Heart right ventricle (tissue), 16 donors: Measurements from ENCODE around the gene DUT. TPM values are rescaled to one million over a fixed set of nuclear protein-coding genes. Genes with fewer than 3 reads are reported as not detected.

Experiments used
- ATAC-seq, 8 donors: fragments of 200-7000 bp; cut with Tn5 transposase; one replicate each; pipeline ENCODE4 v1.9.1; 2020; ENCODE audit warnings: mild to moderate bottlenecking in 8 of 8, moderate library complexity in 8 of 8, moderate number of reproducible peaks in 1 of 8
- DNase-seq, 2 donors: peaks; one replicate each; pipeline ENCODE4 v3.0.0-alpha.2; 2020
- H3K27ac ChIP-seq, 10 donors: fragments of 200-600 bp; sonication (generic) in 2 of 10; one replicate each; pipeline versions ENCODE4 v1.5.0 to v1.8.0; 2020 to 2022; ENCODE audit warnings: mild to moderate bottlenecking in 3 of 10
- H3K27me3 ChIP-seq, 7 donors: fragments of 200-600 bp; one replicate each; pipeline ENCODE4 v1.8.0; 2021 to 2022; ENCODE audit warnings: mild to moderate bottlenecking in 2 of 7
- H3K36me3 ChIP-seq, 9 donors: fragments of 200-600 bp; sonication (generic) in 1 of 9; one replicate each; pipeline versions ENCODE4 v1.5.0 to v1.8.0; 2020 to 2022; ENCODE audit warnings: mild to moderate bottlenecking in 2 of 9
- H3K4me1 ChIP-seq, 9 donors: fragments of 200-600 bp; sonication (generic) in 1 of 9; one replicate each; pipeline versions ENCODE4 v1.5.0 to v1.8.0; 2020 to 2022; ENCODE audit warnings: mild to moderate bottlenecking in 4 of 9
- H3K4me3 ChIP-seq, 10 donors: fragments of 200-600 bp; sonication (generic) in 2 of 10; one replicate each; pipeline versions ENCODE4 v1.5.0 to v1.8.0; 2020 to 2022; ENCODE audit warnings: mild to moderate bottlenecking in 7 of 10, moderate library complexity in 2 of 10
- H3K9me3 ChIP-seq, 11 donors: fragments of 200-600 bp in 10 of 11; sonication (generic) in 2 of 11; one replicate each; pipeline versions ENCODE4 v1.5.0 to v1.8.0; 2013 to 2022; ENCODE audit warnings: mild to moderate bottlenecking in 2 of 11, control low read depth in 1 of 11, moderate library complexity in 1 of 11
- CTCF ChIP-seq, 9 donors: fragments of 200-600 bp; sonication (generic) in 2 of 9; IDR thresholded peaks; one replicate each; pipeline versions ENCODE4 v1.5.0 to v1.8.0; 2021 to 2022; ENCODE audit warnings: antibody characterized with exemption in 9 of 9, mild to moderate bottlenecking in 5 of 9, moderate library complexity in 1 of 9
- WGBS, 2 donors: extraction: QIAGEN DNeasy Blood & Tissue Kit; methylation state at CpG; one replicate each; pipeline ENCODE4 v1.1.7; 2013; ENCODE audit warnings: inconsistent platforms in 1 of 2; 5-methylcytosine and 5-hydroxymethylcytosine counted together
- intact Hi-C, 10 donors: fragments of 100-400 bp; cut with DNase I; formaldehyde crosslinking; loops; one replicate each; pipeline versions ENCODE4 v1.11.1 to v1.14.2; 2022
- polyA plus RNA-seq, 2 donors: library from polyadenylated mRNA; stranded (reverse); fragments of 200-250 nt; gene quantifications; one replicate each; pipeline ENCODE4 v1.2.3, GENCODE V29; 2013
- total RNA-seq, 10 donors: library from RNA; stranded (reverse); fragmentation: NEBNext Ultra II Directional in 3 of 10; extraction: Animal tissue kit (Norgen Biotek cat#: 25700) in 3 of 10; gene quantifications; one replicate each; pipeline versions ENCODE4 v1.2.1 to v1.2.4, GENCODE V29; 2021 to 2023
- donor health status: Arrhythmogenic right ventricular cardiomyopathy.
- donor health status: ischemic (EF 13 %, LVEDD 7.1; RV severe dilation, severe dysfunction).
- donor health status: healthy with polysubstance abuse.
- donor health status: DM: no; HTN: yes; CAD: no.
- donor health status: DM: no; HTN: no; CAD: no.
- donor health status: ischemic (EF 25% LVEDD 6.9; RV normal size, moderate dysfunction).
- donor health status: ischemic (EF 25% LVEDD 5.7; RV mildly dilated, moderate dysfunction).
- donor health status: healthy.
- donor health status: DM: yes; HTN: yes; CAD: no.
- donor health status: Ischemic cardiomyopathy.
- donor health status: ischemic (EF 35%, LVEDD 5.7; RV mildly dilated, moderate dysfunction).
- donor health status: nonischemic (EF 11% LVEDD 7.7; RV severe dilation, severe dysfunction).
- donor health status: DM: yes; HTN: yes; CAD: no.
- donor health status: PGD.
- donor health status: ischemic (EF 29% LVEDD 5.4; RV normal size, mild dysfunction).
- donor health status: nonischemic (EF 23%, LVEDD 6.1; RV moderate dilation, normal function).

Gene DUT
- total and polyA plus RNA-seq, 12 donors, result 48.5 to 88.4 (median 62.7) TPM

- H3K4me1 ChIP-seq, result peaks cover 0 to 49% (median 17%) of the 10 kb centered on the region in 9 donors
- no peak for DNase-seq
- H3K27me3 ChIP-seq, result no peaks in the 10 kb centered on the region
- no peak for TF ChIP-seq CTCF (IDR thresholded peaks at IDR 0.05)
- H3K4me3 ChIP-seq, result no peak overlapping the region
- WGBS, 2 donors, result 97 to 100% methylated on average over 2 of the region's 2 CpGs
- H3K9me3 ChIP-seq, result no peaks in the 10 kb centered on the region
- intact Hi-C loops, result no loop called here
- H3K27ac ChIP-seq, result peak overlapping the region in 7 of 10 donors; percentile 38 to 78 (median 56)
- no peak for ATAC-seq
- no peaks in the 10 kb centered on the region for H3K36me3 ChIP-seq
Observed at GRCh38 chr15:48391950-48392349, 60.7 kb downstream of the DUT start.

GRCh38 chr15:48392356-48392755, 61.1 kb downstream of the DUT start:
- peak in 7 of 8 donors; percentile 18 to 59 (median 42) for ATAC-seq
- intact Hi-C loops, result no loop called here
- no peaks in the 10 kb centered on the region for H3K9me3 ChIP-seq
- no peak overlapping the region for H3K4me3 ChIP-seq
- 41 to 45% methylated on average over 4 of the region's 4 CpGs for WGBS, 2 donors
- H3K27ac ChIP-seq, result peak overlapping the region in 7 of 10 donors; percentile 38 to 78 (median 56)
- peak; percentile 20 to 40 for DNase-seq
- H3K4me1 ChIP-seq, result peaks cover 0 to 49% (median 17%) of the 10 kb centered on the region in 9 donors
- TF ChIP-seq CTCF (IDR thresholded peaks at IDR 0.05), result no peak
- no peaks in the 10 kb centered on the region for H3K27me3 ChIP-seq
- H3K36me3 ChIP-seq, result no peaks in the 10 kb centered on the region

Other genes with a start within 250 kb of the DUT start
- gene SLC24A5, start 210.4 kb upstream of the DUT start, total RNA-seq, result not detected
- gene SLC24A5, start 210.4 kb upstream of the DUT start, polyA plus RNA-seq, result not detected
- gene MYEF2, start 153.1 kb upstream of the DUT start, total RNA-seq, result 10 to 100 TPM in 7 of 10 donors, 1 to 10 TPM in 3; 7.3 to 18.6 (median 13.3) TPM
- 10 to 100 TPM in 1 of 2 donors, 1 to 10 TPM in 1; 3.8 to 11.6 TPM for gene MYEF2, start 153.1 kb upstream of the DUT start, polyA plus RNA-seq
- gene CTXN2, start 139.8 kb upstream of the DUT start, total RNA-seq, result not detected
- not detected for gene CTXN2, start 139.8 kb upstream of the DUT start, polyA plus RNA-seq
- not detected for gene SLC12A1, start 125.1 kb upstream of the DUT start, total RNA-seq
- not detected for gene SLC12A1, start 125.1 kb upstream of the DUT start, polyA plus RNA-seq